ENCODE measurements around the gene LZTS3. TPM values are rescaled to one million over a fixed set of nuclear protein-coding genes. Genes with fewer than 3 reads are reported as not detected.

Gene LZTS3
- total and polyA plus RNA-seq, 2 of the 13 experiments (the other 11 are each of a cell fraction or from before 2014, with no cell fraction given), result 10.1 to 31.3 TPM

- TF ChIP-seq REST (IDR thresholded peaks at IDR 0.05; ENCODE audit: borderline replicate concordance in 1 of 2, low read depth in 1 of 2, low read length in 2 of 2), result no peak
- TF ChIP-seq HHEX (CRISPR knock-in tag; IDR thresholded peaks at IDR 0.05), result no peak
- TF ChIP-seq REXO4 (CRISPR knock-in tag; IDR thresholded peaks at IDR 0.05; ENCODE audit: borderline replicate concordance), result no peak
- TF ChIP-seq HOMEZ (CRISPR knock-in tag; IDR thresholded peaks at IDR 0.05; ENCODE audit: low read depth), result no peak
- no peak for TF ChIP-seq ZNF761 (CRISPR knock-in tag; conservative IDR thresholded peaks at IDR 0.05)
- TF ChIP-seq ELF3 (CRISPR knock-in tag; IDR thresholded peaks at IDR 0.05), result no peak
These were observed 11.2 kb downstream of the LZTS3 start (continued) for GRCh38 chr20:3162080-3162611.
